ENCODE measurements around the gene RIBC2.
"Not testable (repeated sequence)": the region's sequence is repeated elsewhere in the genome, so short reads cannot be mapped to it uniquely, and the experiment has no call there.

RIBC2 gene, protein sequence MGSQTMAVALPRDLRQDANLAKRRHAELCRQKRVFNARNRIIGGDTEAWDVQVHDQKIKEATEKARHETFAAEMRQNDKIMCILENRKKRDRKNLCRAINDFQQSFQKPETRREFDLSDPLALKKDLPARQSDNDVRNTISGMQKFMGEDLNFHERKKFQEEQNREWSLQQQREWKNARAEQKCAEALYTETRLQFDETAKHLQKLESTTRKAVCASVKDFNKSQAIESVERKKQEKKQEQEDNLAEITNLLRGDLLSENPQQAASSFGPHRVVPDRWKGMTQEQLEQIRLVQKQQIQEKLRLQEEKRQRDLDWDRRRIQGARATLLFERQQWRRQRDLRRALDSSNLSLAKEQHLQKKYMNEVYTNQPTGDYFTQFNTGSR

DNA sequence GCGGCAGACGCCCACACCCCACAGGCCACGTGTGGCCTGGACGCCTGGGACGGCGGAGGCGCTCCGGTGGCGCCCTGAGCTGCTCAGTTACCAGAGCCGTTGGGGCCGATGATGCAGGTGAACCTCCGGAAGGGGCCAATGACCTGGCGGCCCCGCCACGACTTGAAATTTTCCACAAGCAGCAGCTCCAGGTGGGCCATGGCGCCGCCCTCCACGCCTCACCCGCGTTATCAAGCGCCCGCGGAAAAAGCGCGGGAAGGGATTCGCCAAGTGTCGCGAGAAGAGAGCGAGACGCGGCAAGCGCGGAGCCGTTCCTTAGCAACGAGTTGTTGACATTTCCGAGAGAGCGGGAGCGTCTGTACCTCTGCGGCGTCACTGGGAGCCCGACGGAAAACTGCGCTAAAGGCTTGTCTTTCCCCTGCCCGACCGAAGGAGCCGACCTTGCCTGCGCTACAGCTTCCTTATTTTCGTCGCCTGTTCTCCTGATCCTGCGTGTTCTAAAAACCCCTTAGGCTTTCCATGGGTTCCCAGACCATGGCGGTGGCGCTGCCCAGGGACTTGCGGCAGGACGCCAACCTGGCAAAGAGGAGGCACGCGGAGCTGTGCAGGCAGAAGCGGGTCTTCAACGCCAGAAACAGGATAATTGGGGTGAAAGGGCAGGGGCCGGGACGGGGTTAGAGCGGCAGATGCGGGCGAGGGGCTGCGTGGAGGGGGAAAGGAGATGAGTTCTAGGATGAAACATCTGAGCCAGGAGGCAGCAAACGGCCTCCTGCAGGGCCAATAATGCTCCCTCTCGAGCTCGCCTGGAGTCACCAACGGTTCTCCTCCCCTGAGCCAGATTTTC lies at the start of gene RIBC2, which contains the start of gene SMC1B:
TSS of gene RIBC2 (plus strand) at position 326 of the 844 bp plus-strand sequence. CDS start at position 520, 194 bp downstream.
TSS of gene SMC1B (minus strand) at position 232 of the 844 bp plus-strand sequence. CDS start at position 200, 32 bp downstream.
- peak; percentile 72 to 87 for DNase-seq (ENCODE audit: low read depth in 2 of 2)

DNA sequence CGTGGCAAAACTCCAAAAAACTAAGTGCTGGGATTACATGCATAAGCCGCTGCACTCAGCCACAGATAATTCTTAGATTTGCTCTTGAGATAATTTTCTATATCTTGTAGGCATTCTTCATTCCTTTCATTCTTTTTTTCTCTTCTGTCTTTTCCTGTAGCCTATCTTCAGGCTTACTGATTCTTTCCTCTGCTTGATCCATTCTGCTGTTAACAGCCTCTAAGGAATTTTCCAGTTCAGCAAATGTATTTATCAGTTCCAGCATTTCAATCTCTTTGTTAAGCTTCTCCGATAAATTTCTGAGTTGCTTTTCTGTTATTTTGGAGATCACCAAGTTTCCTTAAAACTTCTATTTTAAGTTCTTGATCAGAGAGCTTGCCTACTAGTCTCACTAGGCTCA lies 46.8 kb upstream of the RIBC2 start:
- no peak for DNase-seq (ENCODE audit: low read depth in 2 of 2)

GRCh38 chr22:45373592-45373991 lies 39.9 kb upstream of the RIBC2 start:
- DNase-seq (ENCODE audit: low read depth in 2 of 2), result not testable (repeated sequence)

- no peak for DNase-seq (ENCODE audit: low read depth in 2 of 2)
These were observed 37.5 kb upstream of the RIBC2 start for GRCh38 chr22:45376009-45376408.

- DNase-seq (ENCODE audit: low read depth in 2 of 2), result no peak
These were observed 36.8 kb upstream of the RIBC2 start for GRCh38 chr22:45376703-45377102.

DNA sequence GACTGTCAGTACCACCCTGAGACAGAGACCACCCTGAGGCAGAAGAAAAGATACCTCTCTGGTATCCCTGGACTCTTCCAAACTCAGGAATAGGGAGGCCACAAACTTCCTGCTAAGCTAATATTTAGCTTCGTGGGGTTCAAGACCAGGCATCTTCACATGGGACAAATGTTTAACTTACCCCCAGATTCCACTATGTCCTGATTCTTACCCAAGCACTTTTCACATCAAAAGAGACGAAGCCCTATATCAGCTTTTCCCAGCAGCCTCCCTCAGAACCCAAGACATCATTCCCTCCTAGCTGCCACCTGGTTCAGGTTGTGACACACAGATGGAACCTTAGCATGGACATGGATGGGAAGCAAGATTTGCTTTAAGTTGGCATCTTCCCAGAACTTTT lies 32.1 kb upstream of the RIBC2 start:
- no peak for DNase-seq (ENCODE audit: low read depth in 2 of 2)

DNA sequence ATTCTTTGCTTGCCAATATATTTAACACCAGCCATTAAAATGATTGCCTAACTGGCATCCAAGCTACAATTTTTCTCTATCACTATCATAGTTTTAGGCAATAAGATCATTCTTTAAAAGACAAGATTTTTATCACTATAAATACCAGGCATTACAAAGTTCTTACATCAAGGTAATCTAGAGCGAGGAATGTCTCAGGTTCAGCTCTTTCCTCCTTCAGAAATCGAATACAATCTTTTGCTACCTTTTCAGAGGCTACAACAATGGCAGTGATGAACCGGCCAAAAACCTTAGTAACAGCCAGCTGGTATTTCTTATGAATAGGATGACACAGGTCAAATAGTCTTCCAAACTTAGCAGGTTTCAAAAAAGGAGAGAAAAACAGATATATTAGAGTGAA lies 23.9 kb upstream of the RIBC2 start:
- DNase-seq (ENCODE audit: low read depth in 2 of 2), result no peak

- DNase-seq (ENCODE audit: low read depth in 2 of 2), result no peak
These were observed 15.7 kb upstream of the RIBC2 start for GRCh38 chr22:45397806-45398205.

- no peak for DNase-seq (ENCODE audit: low read depth in 2 of 2)
These were observed 15.3 kb upstream of the RIBC2 start for GRCh38 chr22:45398214-45398613.

DNA sequence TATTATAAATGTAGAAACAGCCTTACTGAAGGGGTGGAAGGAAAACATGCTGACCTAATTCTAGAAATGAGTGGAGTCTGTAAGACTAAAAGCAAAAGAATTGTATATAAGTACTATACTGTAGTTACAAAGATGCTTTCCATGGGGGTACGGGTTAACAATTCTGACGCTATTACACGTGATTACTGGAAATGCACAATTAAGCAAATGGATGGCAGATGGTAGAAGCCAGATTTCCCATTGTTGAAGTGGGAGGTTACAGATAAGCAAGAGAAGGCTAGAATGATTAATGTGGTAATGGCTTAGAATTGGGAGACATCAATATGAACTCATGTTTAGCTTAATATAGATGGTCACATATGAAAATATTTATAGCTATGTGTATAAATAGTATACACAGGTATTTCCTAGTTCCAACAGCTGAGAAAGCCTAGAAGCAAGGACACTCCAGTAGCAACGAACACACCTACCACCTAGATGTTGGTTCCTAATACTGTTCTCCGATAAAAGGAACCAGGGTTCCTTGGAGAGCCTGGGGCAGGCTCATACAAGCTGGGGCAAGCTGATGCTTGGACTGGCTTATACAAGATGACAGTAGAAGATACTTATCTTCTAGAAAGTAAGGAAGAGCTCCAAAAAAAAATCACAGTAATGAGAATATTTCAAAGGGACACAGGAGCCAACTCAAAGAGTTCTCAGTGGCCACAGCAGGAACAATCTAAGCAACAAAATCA lies 13.6 kb upstream of the RIBC2 start:
- no peak for DNase-seq (ENCODE audit: low read depth in 2 of 2)

GRCh38 chr22:45402466-45402985 lies 11.0 kb upstream of the RIBC2 start:
- no peak for DNase-seq (ENCODE audit: low read depth in 2 of 2)

- no peak for DNase-seq (ENCODE audit: low read depth in 2 of 2)
These were observed 5.7 kb upstream of the RIBC2 start for GRCh38 chr22:45407793-45408192.

GRCh38 chr22:45413013-45413367 lies 503 bp upstream of the RIBC2 start:
- no peak for DNase-seq (ENCODE audit: low read depth in 2 of 2)

DNA sequence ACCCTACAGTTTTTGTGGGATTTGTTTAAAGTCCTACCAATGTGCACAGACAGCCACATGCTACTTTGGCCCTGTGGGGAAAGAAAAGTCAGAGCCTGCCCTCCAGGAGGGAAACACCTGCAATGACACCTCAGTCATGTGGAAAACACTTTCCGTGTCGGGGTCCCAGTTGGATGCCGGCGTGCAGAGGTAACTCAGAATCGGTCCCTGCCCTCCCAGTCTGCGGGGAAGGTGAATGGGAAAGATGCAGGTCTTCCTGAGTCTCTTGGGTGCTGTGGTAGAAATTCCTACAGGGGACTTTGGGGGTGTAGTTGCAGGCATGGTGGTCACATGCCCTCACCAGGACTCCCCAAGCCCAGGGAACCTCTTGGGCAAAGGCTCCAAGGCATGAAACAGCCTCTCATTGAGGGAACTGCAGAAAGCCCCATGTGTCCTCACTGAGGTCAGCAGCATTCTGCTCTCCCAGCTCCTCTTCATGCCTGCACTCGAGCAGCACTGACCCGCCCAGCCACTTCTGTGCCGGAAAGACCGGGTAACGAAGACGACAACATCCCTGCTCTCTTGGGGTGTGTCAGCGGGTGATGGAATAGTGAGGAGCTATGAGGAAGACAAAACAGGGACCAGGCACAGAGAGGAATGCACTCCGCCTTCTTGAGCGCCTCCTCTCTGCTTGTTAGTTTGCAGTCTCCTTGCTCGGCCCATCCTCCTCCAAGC lies 4.7 kb downstream of the RIBC2 start:
- DNase-seq (ENCODE audit: low read depth in 2 of 2), result no peak

- DNase-seq (ENCODE audit: low read depth in 2 of 2), result no peak
These were observed 5.3 kb downstream of the RIBC2 start for GRCh38 chr22:45418770-45419138.

DNA sequence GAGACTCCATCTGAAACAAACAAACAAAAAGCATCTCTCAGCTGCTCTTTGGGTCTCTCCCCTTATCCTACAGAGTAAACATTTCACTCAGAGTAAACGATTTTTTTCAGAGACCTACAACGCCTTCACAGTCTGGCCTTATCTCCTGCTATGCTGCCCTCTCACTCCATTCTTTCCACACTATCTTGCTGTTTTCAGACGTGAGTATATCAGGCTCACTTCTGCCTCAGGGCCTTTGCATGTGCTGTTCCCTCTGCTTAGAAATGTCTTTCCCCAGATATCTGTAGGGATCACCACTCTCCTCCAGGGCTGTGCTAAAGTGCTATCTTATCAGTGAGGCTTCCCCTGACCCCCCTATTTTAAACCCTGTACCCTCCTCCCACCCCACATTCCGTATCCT lies 6.5 kb downstream of the RIBC2 start:
- DNase-seq (ENCODE audit: low read depth in 2 of 2), result no peak

- no peak for DNase-seq (ENCODE audit: low read depth in 2 of 2)
These were observed 7.0 kb downstream of the RIBC2 start for GRCh38 chr22:45420539-45420938.

GRCh38 chr22:45421349-45422055 lies 8.0 kb downstream of the RIBC2 start:
- no peak for DNase-seq (ENCODE audit: low read depth in 2 of 2)

- no peak for DNase-seq (ENCODE audit: low read depth in 2 of 2)
These were observed 8.9 kb downstream of the RIBC2 start for GRCh38 chr22:45422237-45422983.

DNA sequence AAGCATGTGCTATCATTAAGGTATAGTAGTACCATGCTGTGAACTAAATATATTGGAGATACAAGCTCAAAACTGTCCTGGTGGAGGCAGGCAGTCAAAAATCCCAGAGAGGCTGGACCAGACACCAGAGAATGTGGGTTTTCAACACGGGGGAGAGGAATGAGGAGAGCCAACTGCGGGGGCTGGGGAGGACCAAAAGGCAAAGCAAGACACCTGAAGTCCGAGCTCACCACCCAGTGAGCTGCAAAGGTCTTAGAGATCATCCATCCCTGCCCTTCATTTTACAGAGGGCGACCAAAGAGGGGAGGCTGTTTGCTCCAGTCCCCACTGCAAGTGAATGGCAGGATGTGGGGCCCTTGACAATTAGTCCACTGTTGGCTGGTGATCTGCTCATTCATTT lies 10.0 kb downstream of the RIBC2 start:
- DNase-seq (ENCODE audit: low read depth in 2 of 2), result no peak
